SK-N-SH treated with all-trans-retinoic acid at 6 μM for 48 hours (cell line): Measurements from ENCODE around the gene MMP23B.

Experiments used
- ATAC-seq: fragments of 200-7000 bp; cut with Tn5 transposase; 3 replicates; pipeline ENCODE4 v1.9.1; 2020; ENCODE audit warnings: mild to moderate bottlenecking, moderate library complexity
- ARNTL ChIP-seq: fragments of 450-650 bp; formaldehyde crosslinking; IDR thresholded peaks from 2 replicates; pipeline ENCODE4 v1.5.0; 2020; ENCODE audit warnings: low read depth, mild to moderate bottlenecking, moderate library complexity, borderline replicate concordance
- BACH2 ChIP-seq: fragments of 250-450 bp; sonication (Bioruptor Pico); IDR thresholded peaks from 2 replicates; pipeline ENCODE4 v1.9.0; 2021; ENCODE audit warnings: mild to moderate bottlenecking, borderline replicate concordance
- CREB5 ChIP-seq: fragments of 250-450 bp; sonication (Bioruptor Pico); IDR thresholded peaks from 2 replicates; pipeline ENCODE4 v1.5.1; 2020; ENCODE audit warnings: low read depth, mild to moderate bottlenecking, moderate library complexity
- CSRNP3 ChIP-seq: fragments of 250-450 bp; sonication (Bioruptor Pico); IDR thresholded peaks from 2 replicates; pipeline ENCODE4 v1.5.1; 2021; ENCODE audit warnings: mild to moderate bottlenecking, moderate library complexity
- GLIS3 ChIP-seq: fragments of 250-450 bp; sonication (Bioruptor Pico); IDR thresholded peaks from 2 replicates; pipeline ENCODE4 v1.5.0; 2020; ENCODE audit warnings: mild to moderate bottlenecking, moderate library complexity
- OSR1 ChIP-seq: fragments of 250-450 bp; sonication (Bioruptor Pico); IDR thresholded peaks from 2 replicates; pipeline ENCODE4 v1.8.0; 2022; ENCODE audit warnings: moderate library complexity, mild to moderate bottlenecking, inconsistent platforms
- POU6F1 ChIP-seq: fragments of 250-450 bp; sonication (Bioruptor Pico); IDR thresholded peaks from 2 replicates; pipeline ENCODE4 v1.8.0; 2021; ENCODE audit warnings: low read depth, mild to moderate bottlenecking, moderate library complexity, borderline replicate concordance
- RARB ChIP-seq: fragments of 250-450 bp; sonication (Bioruptor Pico); IDR thresholded peaks from 2 replicates; pipeline ENCODE4 v1.8.0; 2021; ENCODE audit warnings: mild to moderate bottlenecking, moderate library complexity
- SNAI2 ChIP-seq: fragments of 250-450 bp; sonication (Bioruptor Pico); IDR thresholded peaks from 2 replicates; pipeline ENCODE4 v1.5.0; 2020; ENCODE audit warnings: mild to moderate bottlenecking, moderate library complexity
- TCF4 ChIP-seq: fragments of 250-450 bp; sonication (Bioruptor Pico); IDR thresholded peaks from 2 replicates; pipeline ENCODE4 v1.8.0; 2021; ENCODE audit warnings: mild to moderate bottlenecking, moderate library complexity, borderline replicate concordance
- TOX ChIP-seq: fragments of 250-450 bp; sonication (Bioruptor Pico); IDR thresholded peaks from 2 replicates; pipeline ENCODE4 v1.8.0; 2021; ENCODE audit warnings: mild to moderate bottlenecking, moderate library complexity, borderline replicate concordance
- TSHZ2 ChIP-seq: fragments of 250-450 bp; sonication (Bioruptor Pico); IDR thresholded peaks from 2 replicates; pipeline ENCODE4 v1.5.0; 2020; ENCODE audit warnings: mild to moderate bottlenecking, moderate library complexity
- ZC3H10 ChIP-seq: fragments of 250-450 bp; sonication (Bioruptor Pico); IDR thresholded peaks from 2 replicates; pipeline ENCODE4 v1.5.1; 2021; ENCODE audit warnings: mild to moderate bottlenecking, moderate library complexity
- ZFP3 ChIP-seq: fragments of 250-450 bp; sonication (Bioruptor Pico); IDR thresholded peaks from 2 replicates; pipeline ENCODE4 v1.5.0; 2020; ENCODE audit warnings: mild to moderate bottlenecking, moderate library complexity
- ZFP30 ChIP-seq: fragments of 450-650 bp; formaldehyde crosslinking; IDR thresholded peaks from 2 replicates; pipeline ENCODE4 v1.5.0; 2022; ENCODE audit warnings: mild to moderate bottlenecking, moderate library complexity
- ZNF8 ChIP-seq: fragments of 450-650 bp; formaldehyde crosslinking; IDR thresholded peaks from 2 replicates; pipeline ENCODE4 v1.5.0; 2020; ENCODE audit warnings: mild to moderate bottlenecking, moderate library complexity
- TF ChIP-seq, protein P1 (sequence below): fragments of 250-450 bp; sonication (Bioruptor Pico); IDR thresholded peaks from 2 replicates; pipeline ENCODE4 v1.8.0; 2020; ENCODE audit warnings: mild to moderate bottlenecking, moderate library complexity, borderline replicate concordance

MMP23B gene

GRCh38 chr1:1601564-1602303, 30.2 kb upstream of the MMP23B start (continued):
- TF ChIP-seq, protein P1, sequence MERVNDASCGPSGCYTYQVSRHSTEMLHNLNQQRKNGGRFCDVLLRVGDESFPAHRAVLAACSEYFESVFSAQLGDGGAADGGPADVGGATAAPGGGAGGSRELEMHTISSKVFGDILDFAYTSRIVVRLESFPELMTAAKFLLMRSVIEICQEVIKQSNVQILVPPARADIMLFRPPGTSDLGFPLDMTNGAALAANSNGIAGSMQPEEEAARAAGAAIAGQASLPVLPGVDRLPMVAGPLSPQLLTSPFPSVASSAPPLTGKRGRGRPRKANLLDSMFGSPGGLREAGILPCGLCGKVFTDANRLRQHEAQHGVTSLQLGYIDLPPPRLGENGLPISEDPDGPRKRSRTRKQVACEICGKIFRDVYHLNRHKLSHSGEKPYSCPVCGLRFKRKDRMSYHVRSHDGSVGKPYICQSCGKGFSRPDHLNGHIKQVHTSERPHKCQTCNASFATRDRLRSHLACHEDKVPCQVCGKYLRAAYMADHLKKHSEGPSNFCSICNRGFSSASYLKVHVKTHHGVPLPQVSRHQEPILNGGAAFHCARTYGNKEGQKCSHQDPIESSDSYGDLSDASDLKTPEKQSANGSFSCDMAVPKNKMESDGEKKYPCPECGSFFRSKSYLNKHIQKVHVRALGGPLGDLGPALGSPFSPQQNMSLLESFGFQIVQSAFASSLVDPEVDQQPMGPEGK, result no peak

- no peak for ATAC-seq
- TF ChIP-seq BACH2 (CRISPR knock-in tag) (no peak), GLIS3 (CRISPR knock-in tag) (no peak), ZFP30 (no peak), ZC3H10 (no peak), TCF4 (CRISPR knock-in tag) (no peak), CSRNP3 (CRISPR knock-in tag) (no peak), TSHZ2 (no peak), RARB (CRISPR knock-in tag) (no peak)
- TF ChIP-seq, protein P1, result no peak
These were observed 29.5 kb upstream of the MMP23B start for GRCh38 chr1:1602304-1602967.

DNA sequence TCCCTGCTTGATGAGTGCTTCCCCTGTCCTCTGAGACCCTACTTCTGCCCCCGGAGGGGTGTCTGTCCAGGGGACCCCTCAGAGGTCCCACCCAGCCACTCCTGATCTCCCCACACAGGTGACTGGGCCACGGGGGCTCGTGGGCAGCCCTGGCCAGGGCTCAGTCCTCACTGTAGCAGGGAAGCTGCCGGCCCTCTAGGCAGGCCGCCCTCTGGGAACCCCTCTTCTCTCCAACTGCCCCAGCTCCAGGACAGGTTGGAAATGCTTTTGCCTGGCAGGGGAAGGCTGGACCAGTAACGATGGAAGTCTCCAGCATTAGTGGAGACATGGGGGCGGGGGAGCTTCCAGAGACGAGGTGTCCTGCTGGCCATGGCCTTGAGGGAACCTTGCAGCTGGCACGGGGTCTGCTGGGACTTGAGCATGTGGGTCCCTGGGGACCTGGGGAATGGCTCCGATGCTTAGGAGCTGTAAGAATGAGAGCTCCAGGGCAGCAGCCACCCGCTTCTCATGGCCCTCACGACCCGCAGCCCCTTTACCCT, 28.9 kb upstream of the MMP23B start:
- TF ChIP-seq TOX (CRISPR knock-in tag), result no peak
- TF ChIP-seq ZFP30, result no peak
- TF ChIP-seq ZFP3 (CRISPR knock-in tag), result no peak
- no peak for TF ChIP-seq OSR1 (CRISPR knock-in tag)
- no peak for ATAC-seq

GRCh38 chr1:1603671-1604373, 28.2 kb upstream of the MMP23B start:
- no peak for ATAC-seq
- TF ChIP-seq TOX (CRISPR knock-in tag) (no peak), GLIS3 (CRISPR knock-in tag) (no peak), SNAI2 (CRISPR knock-in tag) (no peak), ZNF8 (no peak), OSR1 (CRISPR knock-in tag) (no peak), ARNTL (CRISPR knock-in tag) (no peak), CREB5 (no peak), ZFP3 (CRISPR knock-in tag) (no peak), POU6F1 (CRISPR knock-in tag) (no peak), ZC3H10 (no peak), ZFP30 (no peak)
